NB4 (cell line): ENCODE results near the gene IL17C.
A peak's percentile ranks its signal among the peaks of the same experiment; 100 is the strongest.
"Not testable (repeated sequence)": the region's sequence is repeated elsewhere in the genome, so short reads cannot be mapped to it uniquely, and the experiment has no call there.

Experiments
- DNase-seq: peaks from one replicate; pipeline ENCODE4 v3.0.0; 2010; ENCODE audit warnings: low read depth
- H3K4me3 ChIP-seq: one replicate; pipeline ENCODE4 v1.5.1; 2011; ENCODE audit warnings: mild to moderate bottlenecking, low read depth, low read length, moderate library complexity
- CTCF ChIP-seq: IDR thresholded peaks from one replicate; pipeline ENCODE4 v1.5.1; 2012; ENCODE audit warnings: low read depth, low read length
- MAX ChIP-seq: IDR thresholded peaks from 2 replicates; pipeline ENCODE4 v1.6.1; 2011; ENCODE audit warnings: low read depth, low read length
- MYC ChIP-seq: IDR thresholded peaks from 2 replicates; pipeline ENCODE4 v1.6.1; 2011; ENCODE audit warnings: low read depth, low read length
- POLR2A ChIP-seq: IDR thresholded peaks from 2 replicates; pipeline ENCODE4 v1.6.1; 2011; ENCODE audit warnings: mild to moderate bottlenecking; ENCODE audit not compliant: insufficient read length; ENCODE audit errors: extremely low read depth

The IL17C gene

GRCh38 chr16:88605186-88606147 lies 32.9 kb upstream of the IL17C start:
- H3K4me3 ChIP-seq = no peak overlapping the region
- TF ChIP-seq MAX = no peak
- DNase-seq = no peak

- DNase-seq = no peak
- H3K4me3 ChIP-seq = no peak overlapping the region
- TF ChIP-seq CTCF (no peak), POLR2A (no peak), MYC (no peak), MAX (no peak)
Observed at GRCh38 chr16:88606148-88606757, 32.1 kb upstream of the IL17C start.

- no peak overlapping the region for H3K4me3 ChIP-seq
- no peak for DNase-seq
Observed at GRCh38 chr16:88608076-88608475, 30.3 kb upstream of the IL17C start.

GRCh38 chr16:88609426-88609825 lies 28.9 kb upstream of the IL17C start:
- H3K4me3 ChIP-seq, DNase-seq: not testable (repeated sequence)

More at GRCh38 chr16:88608076-88608475, 30.3 kb upstream of the IL17C start:
- TF ChIP-seq MYC (no peak), POLR2A (no peak), CTCF (no peak), MAX (no peak)

- H3K4me3 ChIP-seq = no peak overlapping the region
- DNase-seq = no peak
- TF ChIP-seq POLR2A = no peak
- TF ChIP-seq MYC = no peak
- TF ChIP-seq CTCF = peak; percentile 1
- TF ChIP-seq MAX = no peak
Observed at GRCh38 chr16:88610080-88610479, 28.3 kb upstream of the IL17C start.

- no peak overlapping the region for H3K4me3 ChIP-seq
- no peak for TF ChIP-seq MAX
- TF ChIP-seq POLR2A = no peak
- TF ChIP-seq MYC = no peak
- no peak for TF ChIP-seq CTCF
- no peak for DNase-seq
Observed at GRCh38 chr16:88610909-88611812, 27.2 kb upstream of the IL17C start.
